ENCODE results near the gene MYG1.
"Not testable (repeated sequence)": the region's sequence is repeated elsewhere in the genome, so short reads cannot be mapped to it uniquely, and the experiment has no call there.

The MYG1 gene

DNA sequence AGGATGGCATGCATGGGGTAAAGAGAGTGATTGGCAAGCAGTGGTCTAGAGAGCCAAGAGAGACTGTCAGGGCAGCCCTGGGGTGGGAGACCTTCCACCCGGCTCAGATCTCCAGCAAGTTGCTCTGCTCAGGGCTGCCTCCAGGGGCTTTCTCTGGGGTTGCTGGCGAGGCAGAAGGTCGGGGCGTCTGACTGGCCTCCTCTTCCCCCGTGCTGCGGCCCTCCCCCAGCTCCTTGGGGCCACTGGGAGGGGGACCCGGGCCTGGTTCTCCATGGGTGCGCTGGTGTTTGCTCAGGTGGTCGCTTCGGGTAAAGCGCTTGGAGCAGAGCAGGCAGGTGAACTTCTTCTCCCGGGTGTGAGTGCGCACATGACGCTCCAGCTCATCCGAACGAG is 28.5 kb downstream of the MYG1 start:
- DNase-seq, result no peak

DNA sequence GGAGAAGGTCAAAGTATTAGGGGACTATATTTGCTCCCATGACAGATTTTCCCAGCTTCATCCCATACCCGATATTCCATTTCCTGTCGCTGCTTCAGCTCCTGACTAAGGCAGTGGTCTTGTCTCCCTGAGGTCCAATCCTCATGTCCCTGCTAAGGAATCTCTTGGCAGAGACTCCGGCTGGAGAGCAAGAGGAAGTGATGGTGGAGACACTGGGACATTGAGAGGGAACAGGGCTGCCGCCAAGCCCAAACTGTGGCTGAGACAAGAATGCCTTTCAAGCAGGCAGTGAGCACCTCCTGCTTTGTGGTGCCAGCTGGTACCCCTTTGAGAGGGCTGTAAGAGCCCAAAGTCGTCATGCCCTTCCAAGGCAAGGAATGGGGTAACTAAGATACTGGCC is 31.2 kb downstream of the MYG1 start:
- DNase-seq, result no peak

DNA sequence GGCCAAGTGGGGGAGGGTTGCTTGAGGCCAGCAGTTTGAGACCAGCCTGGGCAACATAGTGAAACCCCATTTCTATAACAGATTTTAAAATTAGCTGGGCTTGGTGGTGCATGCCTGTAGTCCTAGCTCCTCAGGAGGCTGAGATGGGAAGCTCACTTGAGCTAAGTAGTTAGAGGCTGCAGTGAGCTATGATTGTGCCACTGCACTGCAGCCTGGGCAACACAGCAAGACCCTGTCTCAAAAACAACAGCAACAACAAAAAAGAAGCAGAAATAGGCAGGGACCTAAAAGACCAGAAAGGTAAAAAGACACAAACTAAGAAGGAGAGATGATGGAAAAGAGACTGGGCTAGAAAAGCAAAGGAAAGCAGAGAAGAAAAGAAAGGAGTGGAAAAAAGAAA is 32.8 kb downstream of the MYG1 start:
- not testable (repeated sequence) for DNase-seq

DNA sequence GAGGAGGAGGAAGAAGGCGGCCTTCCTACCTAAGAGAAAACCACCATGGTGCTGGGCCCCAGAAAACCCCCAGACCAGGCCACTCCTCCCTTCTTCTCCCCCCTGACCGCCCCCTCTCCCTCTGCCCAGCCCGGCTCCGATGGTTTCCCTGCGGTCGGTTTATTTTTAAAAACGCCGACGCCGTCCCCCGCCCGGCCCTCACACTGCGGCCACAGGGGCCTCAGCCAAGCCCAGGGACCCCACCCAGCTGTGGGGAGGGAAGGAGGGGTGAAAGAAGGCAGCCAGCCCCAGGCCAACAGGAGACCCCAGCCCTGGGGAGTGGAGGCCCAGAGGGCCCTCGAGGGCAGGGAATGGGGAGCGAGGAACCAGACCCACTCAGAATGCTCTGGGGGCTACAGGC is 33.2 kb downstream of the MYG1 start:
- no peak for DNase-seq

DNA sequence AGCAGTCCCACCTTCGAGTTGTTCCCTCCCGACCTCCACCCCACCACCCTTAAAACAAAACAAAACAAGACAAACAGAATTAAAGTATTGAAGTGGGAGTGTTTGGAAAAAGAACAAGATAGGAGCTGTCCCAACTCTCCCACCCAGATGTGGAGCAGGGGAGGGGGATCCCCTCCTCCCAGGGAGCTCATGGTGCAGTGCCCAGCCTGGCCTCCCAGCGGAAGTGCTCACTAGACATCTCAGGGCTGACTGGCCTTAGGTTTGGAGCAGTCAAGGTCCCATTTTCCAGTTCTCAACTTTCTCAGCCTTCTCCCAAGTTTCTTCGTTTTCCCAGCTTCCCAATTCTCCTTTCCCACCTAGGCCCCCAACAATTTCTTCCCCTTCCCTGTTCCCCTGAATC is 33.8 kb downstream of the MYG1 start:
- DNase-seq, result no peak

DNA sequence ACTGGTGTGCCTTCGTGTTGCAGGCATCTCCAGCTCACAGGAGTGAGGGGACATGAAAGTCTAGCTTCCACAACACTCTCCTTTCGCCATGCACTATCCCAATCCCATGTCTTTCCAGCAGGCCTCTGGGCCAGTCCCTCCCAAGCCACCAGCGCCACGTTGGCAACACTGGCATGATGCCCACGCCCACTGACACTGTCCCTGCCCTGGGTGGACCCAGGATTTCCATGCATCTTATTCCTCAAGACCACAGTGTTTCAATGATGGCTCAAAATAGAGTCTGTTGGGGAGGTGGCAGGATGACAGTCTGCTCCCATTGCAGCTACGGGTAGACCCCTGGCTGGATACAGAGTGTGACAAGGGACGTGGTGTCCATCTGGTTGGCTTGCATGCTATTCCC is 34.4 kb downstream of the MYG1 start:
- no peak for DNase-seq

DNA sequence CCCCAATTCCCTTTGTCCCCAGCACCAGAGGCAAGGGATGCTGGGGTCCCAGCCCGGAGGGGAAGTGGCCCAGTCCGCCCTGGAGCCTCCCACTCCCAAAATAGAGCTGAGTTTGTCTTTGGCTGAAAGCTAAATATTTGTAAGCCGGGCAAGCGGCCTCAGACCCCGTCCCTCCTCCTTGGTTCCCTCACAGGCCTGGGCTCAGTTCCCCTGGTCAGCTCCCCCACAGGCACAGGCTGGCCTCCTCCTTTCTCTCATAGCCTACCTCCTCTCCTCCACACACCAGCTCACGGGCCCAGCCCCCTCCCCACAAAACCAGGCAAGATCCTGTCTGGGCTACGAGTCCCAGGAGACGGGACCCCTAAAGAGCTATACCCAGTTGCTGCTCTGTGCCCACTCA is 35.3 kb downstream of the MYG1 start:
- DNase-seq, result no peak

DNA sequence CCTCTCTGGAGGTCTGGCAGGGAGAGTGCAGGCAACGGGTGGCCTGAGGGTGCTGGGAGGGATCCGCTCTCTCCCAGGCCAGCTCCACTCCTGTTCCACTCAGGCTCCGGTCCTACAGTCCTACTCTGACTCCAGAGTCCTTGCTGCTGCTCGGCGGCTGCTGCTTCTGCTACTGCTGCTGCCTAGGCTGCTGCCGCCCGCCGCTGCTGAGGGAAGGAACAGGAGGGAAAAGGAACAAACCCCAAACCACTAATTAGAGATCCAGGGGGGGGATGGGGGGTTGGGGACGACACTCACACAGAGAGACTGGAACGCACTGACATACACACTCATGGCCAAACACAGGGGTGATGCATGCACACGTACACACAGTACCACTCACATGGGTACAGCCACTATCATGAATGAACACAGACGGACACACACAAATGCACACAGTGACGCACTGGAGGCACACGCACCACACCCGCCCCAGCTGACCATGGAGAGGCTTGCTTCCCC is 36.7 kb downstream of the MYG1 start, which contains the start of gene SP7:
Gene SP7, minus strand, starts transcription at position 174 of the 501 bp plus-strand sequence. CDS start 708 bp downstream, outside the sequence.
- no peak for DNase-seq

DNA sequence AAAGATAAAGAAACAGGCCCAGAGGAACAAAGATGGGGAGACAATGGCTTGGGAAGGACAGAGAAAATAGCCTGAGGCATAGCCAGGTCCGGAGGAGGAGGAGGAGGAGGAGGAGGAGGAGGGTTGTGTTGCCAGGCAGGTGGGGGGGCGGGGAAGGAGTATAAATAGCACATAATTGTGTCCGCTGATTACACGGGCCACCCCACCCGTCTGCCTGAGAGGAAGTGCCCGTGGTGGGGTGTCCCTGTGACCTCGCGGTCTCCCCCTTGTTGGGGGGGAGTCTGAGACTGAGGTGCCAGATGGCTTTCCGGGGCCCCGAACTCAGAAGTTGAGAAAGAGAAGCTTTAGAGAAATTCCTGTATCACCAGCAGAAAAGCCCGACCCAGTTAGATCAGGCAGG is 38.5 kb downstream of the MYG1 start:
- no peak for DNase-seq

DNA sequence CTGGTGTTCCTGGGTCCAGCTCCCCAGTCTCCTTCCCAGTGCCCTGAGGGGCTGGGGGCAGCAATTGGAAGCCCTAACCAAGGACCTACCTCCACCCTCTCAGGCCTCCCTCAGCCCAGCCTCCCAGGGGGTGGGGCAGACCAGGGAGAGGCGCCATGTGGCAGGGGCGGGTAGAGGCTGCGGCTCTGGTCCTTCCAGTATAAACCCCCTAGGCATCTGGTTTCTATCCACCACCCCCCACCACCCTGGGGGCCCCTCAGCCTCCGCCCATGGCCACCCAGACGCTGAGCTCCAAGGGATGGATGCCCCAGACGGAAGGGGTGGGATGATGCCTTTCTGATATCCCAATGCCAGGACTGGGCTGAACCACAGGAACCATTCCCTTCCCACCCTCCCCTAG is 39.4 kb downstream of the MYG1 start:
- DNase-seq, result no peak

DNA sequence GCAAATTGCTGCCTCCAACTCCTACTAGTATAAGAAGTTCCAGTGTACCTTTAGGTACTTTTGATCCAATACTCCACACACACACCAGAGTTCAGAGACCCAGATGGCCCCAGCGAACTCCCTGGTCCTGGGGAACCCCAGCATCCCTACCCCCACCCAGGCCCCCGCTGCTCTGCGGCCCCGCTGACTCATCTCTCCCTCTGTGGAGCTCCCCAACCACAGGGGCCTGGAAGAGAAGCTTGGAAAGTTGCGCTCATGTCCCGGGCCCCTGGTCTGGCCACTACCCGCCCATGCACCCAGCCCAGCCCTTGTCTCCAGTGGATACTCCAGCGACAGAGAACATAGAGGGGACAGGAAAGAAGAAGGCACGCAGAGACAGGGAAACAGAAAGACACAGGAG is 40.9 kb downstream of the MYG1 start:
- no peak for DNase-seq

DNA sequence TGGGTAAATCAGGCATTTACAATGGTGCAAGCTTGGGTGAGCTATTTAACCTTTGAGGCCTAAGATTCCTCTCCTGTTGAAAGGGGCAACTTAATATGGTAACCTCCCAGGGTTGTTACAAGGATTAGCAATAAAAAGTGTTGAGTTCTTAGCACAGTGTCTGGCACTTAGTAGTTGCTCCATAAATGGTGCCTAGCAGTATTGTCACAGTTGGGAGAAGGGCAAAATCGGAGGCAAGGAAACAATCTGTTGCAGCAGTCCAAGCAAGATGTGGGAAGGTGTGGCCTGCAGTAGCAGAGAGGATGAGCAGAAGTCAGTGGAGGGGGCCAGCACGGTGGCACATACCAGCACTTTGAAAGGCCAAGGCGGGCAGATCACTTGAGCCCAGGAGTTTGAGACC is 44.0 kb downstream of the MYG1 start:
- no peak for DNase-seq

DNA sequence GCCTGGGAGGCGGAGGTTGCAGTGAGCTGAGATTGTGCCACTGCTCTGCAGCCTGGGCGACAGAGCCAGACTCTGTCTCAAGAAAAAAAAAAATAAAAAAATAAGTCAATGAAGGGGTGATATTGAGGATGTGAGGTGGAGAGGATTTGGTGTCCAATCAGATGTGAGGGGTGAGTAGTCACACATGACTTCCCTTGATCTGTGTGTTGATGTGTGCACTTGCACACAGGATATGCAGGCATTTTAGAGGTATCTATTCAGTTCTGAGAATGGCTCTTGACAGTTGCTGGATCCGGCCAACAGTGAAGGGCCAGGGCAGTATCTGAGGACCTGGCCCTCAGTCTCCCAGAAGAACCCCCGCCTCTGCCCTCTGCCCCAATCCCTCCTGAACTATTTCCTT is 44.5 kb downstream of the MYG1 start:
- DNase-seq, result no peak

DNA sequence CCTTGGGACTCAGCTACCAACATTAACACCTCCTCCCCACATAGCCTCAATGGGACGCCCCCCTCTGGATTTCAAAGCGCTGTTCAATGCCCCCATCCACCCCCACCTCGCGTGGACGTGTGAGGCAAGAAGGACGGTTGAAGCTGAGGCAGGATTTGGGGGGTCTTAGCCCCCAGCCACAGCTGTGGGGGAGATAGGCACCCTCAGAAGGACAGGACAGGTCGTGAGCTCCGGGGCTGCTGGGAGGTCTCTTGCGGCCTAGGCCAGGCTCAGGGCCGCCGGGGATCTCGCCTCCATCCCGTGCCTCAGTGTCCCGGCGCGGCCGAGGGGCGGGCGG is 45.0 kb downstream of the MYG1 start:
- no peak for DNase-seq

DNA sequence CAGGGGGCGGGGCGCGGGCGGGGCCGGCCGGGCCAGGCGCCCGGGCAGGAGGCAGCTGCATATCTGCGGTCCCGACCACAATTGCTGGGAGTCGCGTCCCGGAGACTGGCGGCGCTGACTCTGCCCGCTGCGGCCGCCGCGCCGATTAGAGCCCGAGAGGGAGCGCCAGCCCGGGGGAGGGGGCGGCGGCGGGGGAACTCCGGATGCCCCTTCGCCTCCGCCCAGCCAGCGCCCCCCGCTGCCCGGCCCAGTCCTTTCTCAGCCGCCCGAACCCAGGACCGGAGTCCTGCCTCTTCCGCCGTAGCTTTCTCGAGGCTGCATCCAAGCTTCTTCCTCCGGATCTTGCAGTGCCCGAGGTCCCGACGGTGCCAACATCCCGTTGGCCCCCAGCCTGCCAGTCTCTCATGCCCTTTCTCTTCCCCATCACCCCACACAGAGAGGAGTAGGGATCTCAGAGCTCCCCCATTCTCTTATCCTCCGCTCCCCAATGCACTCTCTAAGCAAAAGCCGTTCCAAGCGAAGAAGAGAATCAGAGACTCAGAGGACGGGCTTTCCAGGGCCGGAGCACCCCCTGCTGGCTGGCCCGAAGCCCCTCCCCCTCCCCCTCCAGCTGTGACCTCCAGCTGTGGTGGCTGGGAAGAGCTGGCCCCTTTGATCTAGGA is 45.5 kb downstream of the MYG1 start:
- peak; percentile 69 for DNase-seq

DNA sequence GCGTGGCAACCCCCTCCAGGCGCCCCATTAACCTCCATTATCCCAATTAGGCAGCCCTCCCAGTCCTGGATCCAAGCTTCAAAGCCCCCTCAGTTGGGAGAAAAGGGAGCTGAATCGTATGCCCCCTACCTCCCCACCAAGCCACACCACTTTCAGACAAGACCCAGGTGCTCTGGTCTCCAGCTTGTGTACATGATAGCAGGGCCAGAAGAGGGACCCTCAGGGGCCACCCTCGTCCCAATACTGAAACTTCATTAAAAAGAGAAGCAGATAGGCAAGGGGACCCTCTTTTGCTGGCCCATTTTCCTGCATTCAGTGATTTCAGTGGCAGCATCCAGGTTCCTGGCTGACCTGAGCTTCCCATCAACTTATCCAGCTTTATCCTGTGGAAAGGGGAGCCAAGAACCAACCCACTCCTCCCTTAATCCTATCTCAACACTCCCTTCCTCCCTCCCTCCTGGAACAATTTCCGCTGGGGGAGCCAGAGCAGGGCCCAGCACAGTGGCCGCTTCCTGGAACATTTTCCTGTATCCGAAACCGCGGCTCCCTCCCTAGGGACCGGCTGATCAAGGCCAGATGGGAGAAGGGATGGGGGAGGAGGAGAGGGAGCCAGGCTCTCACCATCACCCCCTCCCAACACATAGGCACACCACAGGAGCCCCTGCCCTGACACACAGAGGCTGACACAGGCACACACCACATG is 46.1 kb downstream of the MYG1 start:
- no peak for DNase-seq

DNA sequence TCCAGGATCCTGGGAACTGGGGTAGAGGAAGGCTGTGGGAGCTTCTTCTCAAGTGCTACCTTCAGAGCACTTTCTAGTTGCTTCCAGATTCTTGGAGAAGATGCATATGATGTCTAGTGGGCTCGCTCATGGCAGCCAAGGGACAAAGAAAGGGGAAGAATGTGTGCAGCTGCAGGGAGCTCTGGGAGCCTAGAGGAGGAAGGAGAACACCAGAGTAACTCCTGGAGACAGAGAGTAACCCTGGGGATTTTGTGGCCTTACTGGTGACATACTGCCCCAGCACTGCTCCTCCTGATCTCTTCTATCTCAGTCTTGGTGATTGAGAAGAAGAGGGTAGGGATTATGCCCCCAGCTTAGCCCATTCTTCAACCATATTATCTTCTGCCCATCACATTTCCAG is 47.0 kb downstream of the MYG1 start:
- DNase-seq, result no peak

DNA sequence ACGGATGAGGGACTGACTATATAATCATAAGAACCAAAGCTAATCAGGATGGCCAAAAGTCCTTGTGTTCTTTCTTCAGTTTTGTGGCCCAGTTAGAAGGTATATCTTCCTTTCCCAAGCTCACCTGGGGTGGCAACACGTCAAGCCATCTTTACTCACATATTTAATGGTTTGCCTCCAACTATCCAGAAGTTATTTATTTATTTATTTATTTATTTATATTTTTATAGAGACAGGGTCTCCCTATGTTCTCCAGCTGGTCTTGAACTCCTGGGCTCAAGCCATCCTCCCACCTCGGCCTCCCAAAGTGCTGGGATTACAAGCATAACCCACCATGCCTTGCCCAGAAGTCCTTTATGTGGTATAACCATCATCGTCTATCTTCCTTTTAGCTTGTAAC is 48.4 kb downstream of the MYG1 start:
- no peak for DNase-seq

DNA sequence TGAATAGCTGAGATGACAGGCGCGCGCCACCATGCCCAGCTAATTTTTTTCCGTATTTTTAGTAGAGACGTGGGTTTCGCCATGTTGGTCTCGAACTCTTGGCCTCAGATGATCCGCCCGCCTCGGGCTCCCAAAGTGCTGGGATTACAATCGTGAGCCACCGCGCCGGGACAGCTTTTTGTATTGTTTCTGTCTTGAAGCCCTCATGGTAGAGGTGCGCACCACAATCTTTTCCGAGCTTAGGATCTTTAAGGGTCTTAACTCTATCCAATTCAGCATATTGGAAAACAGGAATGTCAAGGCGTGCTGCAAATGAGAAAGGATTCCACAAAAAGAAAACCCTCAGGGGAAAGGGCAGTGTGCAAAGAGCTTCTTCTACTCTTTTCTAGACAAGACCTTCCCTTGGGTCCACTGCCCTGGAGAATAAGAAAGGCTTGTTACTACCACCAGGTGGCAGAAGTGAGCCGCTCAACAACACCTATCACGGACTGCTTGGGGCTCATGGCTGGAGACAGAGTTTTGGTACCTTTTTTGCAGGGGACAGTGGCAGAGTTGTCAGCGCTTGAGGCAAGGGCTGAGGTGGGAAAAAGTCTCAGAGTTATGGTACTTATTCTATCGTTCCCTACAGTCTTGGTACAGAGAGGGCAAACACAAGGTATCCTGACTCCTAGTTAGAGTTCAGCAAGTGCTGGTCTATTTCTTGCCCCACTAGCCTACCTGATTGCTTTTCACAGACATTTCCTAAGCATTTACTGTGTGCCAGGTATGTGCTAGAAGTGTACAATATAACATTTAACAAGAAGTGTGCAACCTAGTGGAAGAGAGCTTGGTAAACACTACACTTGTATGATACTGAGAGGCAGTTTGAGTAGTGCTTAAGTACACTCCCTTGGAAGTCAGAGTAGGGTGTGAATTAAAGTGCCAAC is 53.1 kb downstream of the MYG1 start:
- DNase-seq, result peak; percentile 84

DNA sequence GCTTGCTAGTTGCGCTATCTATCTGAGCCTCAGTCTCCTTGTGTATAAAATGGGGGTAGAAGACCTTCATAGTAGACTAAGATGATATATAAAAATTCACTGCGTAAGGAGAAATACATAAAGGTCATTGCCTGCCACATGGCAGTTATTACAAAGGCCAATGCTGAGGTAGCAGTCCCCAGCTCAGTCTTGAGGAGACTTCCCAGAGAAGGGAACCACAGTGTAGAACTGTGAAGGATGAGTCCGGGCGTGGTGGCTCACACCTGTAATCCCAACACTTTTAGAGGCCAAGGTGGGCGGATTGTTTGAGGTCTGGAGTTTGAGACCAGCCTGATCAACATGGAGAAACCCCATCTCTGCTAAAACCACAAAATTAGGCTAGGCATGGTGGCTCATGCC is 53.8 kb downstream of the MYG1 start:
- DNase-seq, result no peak

DNA sequence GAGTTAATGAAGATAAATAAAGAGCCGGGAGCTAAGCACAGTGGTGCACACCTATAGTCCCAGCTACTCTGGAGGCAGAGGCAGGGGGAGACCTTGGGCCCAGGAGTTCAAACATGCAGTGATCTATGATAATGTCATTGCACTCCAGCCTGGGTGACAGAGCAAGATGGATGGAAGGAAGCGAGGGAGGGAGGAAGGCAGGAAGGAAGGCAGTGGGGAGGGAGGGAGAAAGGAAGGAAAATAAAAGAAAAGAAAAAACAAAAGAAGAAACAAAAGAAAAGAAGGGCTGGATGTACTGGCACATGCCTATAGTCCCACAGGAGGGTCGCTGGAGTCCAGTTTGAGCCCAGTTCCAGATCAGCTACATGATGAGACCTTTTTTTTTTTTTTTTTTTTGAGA is 55.6 kb downstream of the MYG1 start:
- no peak for DNase-seq

Data from stimulated activated CD4-positive, alpha-beta T cell treated with anti-CD3 and anti-CD28 coated beads, Interleukin-1b, Interleukin-23, amount 100 ng/mL, for 48 hours (primary cell).